ENCODE data around the gene ERC2.

ERC2 gene

GRCh38 chr3:55557549-55557948, 910.7 kb downstream of the ERC2 start:
- no peak for DNase-seq (ENCODE audit: low spot score)

GRCh38 chr3:55556619-55557537, 911.4 kb downstream of the ERC2 start:
- DNase-seq (ENCODE audit: low spot score) = no peak

- no peak for DNase-seq (ENCODE audit: low spot score)
Observed at GRCh38 chr3:55555873-55556618, 912.2 kb downstream of the ERC2 start.

- no peak for DNase-seq (ENCODE audit: low spot score)
Observed at GRCh38 chr3:55554634-55555425, 913.4 kb downstream of the ERC2 start.

GRCh38 chr3:55551644-55552043, 916.6 kb downstream of the ERC2 start:
- DNase-seq (ENCODE audit: low spot score) = no peak

- no peak for DNase-seq (ENCODE audit: low spot score)
Observed at GRCh38 chr3:55549177-55549576, 919.1 kb downstream of the ERC2 start.

GRCh38 chr3:55546866-55547669, 921.2 kb downstream of the ERC2 start:
- no peak for DNase-seq (ENCODE audit: low spot score)

GRCh38 chr3:55545995-55546394, 922.3 kb downstream of the ERC2 start:
- DNase-seq (ENCODE audit: low spot score) = no peak

GRCh38 chr3:55544219-55544618, 924.0 kb downstream of the ERC2 start:
- DNase-seq (ENCODE audit: low spot score) = no peak

- DNase-seq (ENCODE audit: low spot score) = no peak
Observed at GRCh38 chr3:55543181-55543614, 925.1 kb downstream of the ERC2 start.

GRCh38 chr3:55541456-55541855, 926.8 kb downstream of the ERC2 start:
- no peak for DNase-seq (ENCODE audit: low spot score)

- DNase-seq (ENCODE audit: low spot score) = no peak
Observed at GRCh38 chr3:55541016-55541415, 927.3 kb downstream of the ERC2 start.

GRCh38 chr3:55540579-55540978, 927.7 kb downstream of the ERC2 start:
- no peak for DNase-seq (ENCODE audit: low spot score)

- DNase-seq (ENCODE audit: low spot score) = no peak
Observed at GRCh38 chr3:55538158-55538557, 930.1 kb downstream of the ERC2 start.

- DNase-seq (ENCODE audit: low spot score) = no peak
Observed at GRCh38 chr3:55537563-55537962, 930.7 kb downstream of the ERC2 start.

- DNase-seq (ENCODE audit: low spot score) = no peak
Observed at GRCh38 chr3:55537129-55537528, 931.1 kb downstream of the ERC2 start.

- DNase-seq (ENCODE audit: low spot score) = no peak
Observed at GRCh38 chr3:55534876-55535275, 933.4 kb downstream of the ERC2 start.

GRCh38 chr3:55532806-55533205, 935.5 kb downstream of the ERC2 start:
- DNase-seq (ENCODE audit: low spot score) = no peak

GRCh38 chr3:55531321-55531720, 936.9 kb downstream of the ERC2 start:
- no peak for DNase-seq (ENCODE audit: low spot score)

GRCh38 chr3:55527361-55527760, 940.9 kb downstream of the ERC2 start:
- no peak for DNase-seq (ENCODE audit: low spot score)

GRCh38 chr3:55526332-55527030, 941.8 kb downstream of the ERC2 start:
- no peak for DNase-seq (ENCODE audit: low spot score)
